Pancreas (tissue), 10 donors: ENCODE results near the gene DNAJB4. TPM values are rescaled to one million over a fixed set of nuclear protein-coding genes. Genes with fewer than 3 reads are reported as not detected.
"Not testable (repeated sequence)": the region's sequence is repeated elsewhere in the genome, so short reads cannot be mapped to it uniquely, and the experiment has no call there.

Experiments
- ATAC-seq, 4 donors: fragments of 200-7000 bp; cut with Tn5 transposase; one replicate each; pipeline versions ENCODE4 v1.8.0 to v1.9.1; 2020; ENCODE audit warnings: mild to moderate bottlenecking in 4 of 4, moderate library complexity in 4 of 4
- DNase-seq, 6 donors: peaks; one replicate each; pipeline ENCODE4 v3.0.0-alpha.2; 2020
- FAIRE-seq: peaks from 2 replicates; lab custom pipeline; 2012; peaks lifted over from hg19 to GRCh38; lab: Jason Lieb, UNC
- H3K27ac ChIP-seq, 4 donors: fragments of 200-600 bp; sonication (generic); 1 replicate in 3 of 4; 2 replicates in 1 of 4; pipeline versions ENCODE4 v1.5.0 to v1.8.0; 2020
- H3K27me3 ChIP-seq, 4 donors: fragments of 200-600 bp; one replicate each; pipeline ENCODE4 v1.8.0; 2021
- H3K36me3 ChIP-seq, 3 donors: fragments of 200-600 bp; sonication (generic) in 1 of 3; one replicate each; pipeline versions ENCODE4 v1.5.0 to v1.8.0; 2020 to 2021
- H3K4me1 ChIP-seq, 3 donors: fragments of 200-600 bp; one replicate each; pipeline ENCODE4 v1.8.0; 2021
- H3K4me3 ChIP-seq, 4 donors: fragments of 200-600 bp; sonication (generic) in 2 of 4; one replicate each; pipeline versions ENCODE4 v1.5.0 to v1.8.0; 2020 to 2021
- H3K9me3 ChIP-seq, 4 donors: fragments of 200-600 bp; one replicate each; pipeline ENCODE4 v1.8.0; 2021
- CTCF ChIP-seq, 4 donors: fragments of 200-600 bp; sonication (generic) in 3 of 4; IDR thresholded peaks; one replicate each; pipeline versions ENCODE4 v1.5.0 to v1.8.0; 2021; ENCODE audit warnings: antibody characterized with exemption in 4 of 4
- WGBS, 2 donors: extraction: QIAGEN DNeasy Blood & Tissue Kit; methylation state at CpG; one replicate each; pipeline ENCODE4 v1.1.7; 2013; 5-methylcytosine and 5-hydroxymethylcytosine counted together
- intact Hi-C, 3 donors: fragments of 100-400 bp; cut with DNase I; formaldehyde crosslinking; loops; one replicate each; pipeline versions ENCODE4 v1.11.1 to v1.14.2; 2022
- polyA plus RNA-seq, 2 donors: library from polyadenylated mRNA; stranded (reverse); fragments of 200-250 nt; gene quantifications; one replicate each; pipeline ENCODE4 v1.2.3, GENCODE V29; 2013
- total RNA-seq, 6 donors: library from RNA; stranded (reverse); fragmentation: NEBNext Ultra II Directional in 4 of 6; extraction: Animal tissue kit (Norgen Biotek cat#: 25700) in 4 of 6; gene quantifications; one replicate each; pipeline versions ENCODE4 v1.2.1 to v1.2.4, GENCODE V29; 2021 to 2023
- donor health status: healthy with polysubstance abuse.
- donor health status: DM: no; HTN: no; CAD: no; lungs with moderate emphysema.
- donor health status: DM: no; HTN: no; CAD: no.
- donor health status: control.
- donor health status: control.
- donor health status: Bipolar disorder and iron deficiency.
- donor health status: DM: yes; HTN: yes; CAD: no.
- donor health status: DM: no; HTN: no; CAD: no.
- donor health status: DM: no; HTN: no; CAD: no.
- donor health status: DM: yes; HTN: yes; CAD: no.

DNAJB4 gene
- total and polyA plus RNA-seq, 8 donors: 6.7 to 38.6 (median 20.7) TPM

GRCh38 chr1:77978969-77979876 lies 25.5 kb upstream of the DNAJB4 start, which contains the start of gene FUBP1:
Gene FUBP1 (minus strand): TSS chr1:77979072. CDS start chr1:77979004, 68 bp downstream.
- H3K27ac ChIP-seq: peak within 1 kb of the TSS; percentile 93 to 99 (median 96)
- peak; percentile 90 to 97 (median 94) for DNase-seq
- intact Hi-C loops: loop anchor here in 1 of 3 donors (5.0 kb wide), 1 partner anchor 133 kb away; no protein-coding TSS in a partner anchor

GRCh38 chr1:77983352-77983996 lies 21.3 kb upstream of the DNAJB4 start:
- Histone ChIP-seq H3K4me1 (peaks cover 7 to 35% (median 26%) of the 10 kb centered on the region in 3 donors), H3K4me3 (peak overlapping the region in 2 of 4 donors; percentile 30 to 62), H3K27ac (peak overlapping the region; percentile 48 to 99 (median 82))
- intact Hi-C loops: loop anchor here in 1 of 3 donors (10.0 kb wide), 1 partner anchor 61 kb away; the partner anchor contains the start of gene GIPC2
- H3K27me3 ChIP-seq, FAIRE-seq, H3K36me3 ChIP-seq, ATAC-seq, DNase-seq, H3K9me3 ChIP-seq: not testable (repeated sequence)
- 37 to 38% methylated on average over 8 of the region's 8 CpGs for WGBS, 2 donors

More at GRCh38 chr1:77978969-77979876, 25.5 kb upstream of the DNAJB4 start, which contains the start of gene FUBP1:
- Histone ChIP-seq H3K36me3 (no peaks in the 10 kb centered on the region), H3K27me3 (no peaks in the 10 kb centered on the region), H3K4me3 (peak within 1 kb of the TSS; percentile 52 to 76 (median 62)), H3K4me1 (peaks cover 7 to 33% (median 26%) of the 10 kb centered on the region in 3 donors), H3K9me3 (no peaks in the 10 kb centered on the region)
- WGBS, 2 donors: 0 to 1% methylated on average over 57 of the region's 57 CpGs
- peak; percentile 38 to 66 (median 50) for TF ChIP-seq CTCF (IDR thresholded peaks at IDR 0.05)
- FAIRE-seq: no peak
- peak; percentile 82 to 92 (median 88) for ATAC-seq

- ATAC-seq (no peak), DNase-seq (no peak), FAIRE-seq (no peak)
- H3K4me3 ChIP-seq: no peak overlapping the region
- TF ChIP-seq CTCF (IDR thresholded peaks at IDR 0.05): no peak
- intact Hi-C loops: loop anchor here in 1 of 3 donors (10.0 kb wide), 1 partner anchor 61 kb away; the partner anchor contains the start of gene GIPC2
- H3K9me3 ChIP-seq: no peaks in the 10 kb centered on the region
- H3K27ac ChIP-seq: peak overlapping the region; percentile 48 to 99 (median 82)
- no peaks in the 10 kb centered on the region for H3K27me3 ChIP-seq
- H3K36me3 ChIP-seq: no peaks in the 10 kb centered on the region
- H3K4me1 ChIP-seq: peaks cover 7 to 35% (median 26%) of the 10 kb centered on the region in 3 donors
Observed at GRCh38 chr1:77983997-77984355, 20.8 kb upstream of the DNAJB4 start.

GRCh38 chr1:77984629-77985028 lies 20.1 kb upstream of the DNAJB4 start:
- H3K4me3 ChIP-seq: no peak overlapping the region
- no peak for TF ChIP-seq CTCF (IDR thresholded peaks at IDR 0.05)
- H3K9me3 ChIP-seq: no peaks in the 10 kb centered on the region
- intact Hi-C loops: loop anchor here in 1 of 3 donors (10.0 kb wide), 1 partner anchor 60 kb away; the partner anchor contains the start of gene GIPC2
- peaks cover 7 to 35% (median 26%) of the 10 kb centered on the region in 3 donors for H3K4me1 ChIP-seq
- peak in 2 of 6 donors; percentile 65 for DNase-seq
- H3K36me3 ChIP-seq: no peaks in the 10 kb centered on the region
- FAIRE-seq: no peak
- H3K27me3 ChIP-seq: no peaks in the 10 kb centered on the region
- WGBS, 2 donors: 43 to 45% methylated on average over 4 of the region's 4 CpGs
- peak overlapping the region; percentile 48 to 99 (median 82) for H3K27ac ChIP-seq
- ATAC-seq: peak; percentile 60 to 74 (median 64)

GRCh38 chr1:77986810-77987209 lies 17.9 kb upstream of the DNAJB4 start:
- no peak overlapping the region for H3K4me3 ChIP-seq
- DNase-seq (no peak), FAIRE-seq (no peak), ATAC-seq (no peak)
- intact Hi-C loops: loop anchor here in 1 of 3 donors (10.0 kb wide), 1 partner anchor 58 kb away; the partner anchor contains the start of gene GIPC2
- no peaks in the 10 kb centered on the region for H3K27me3 ChIP-seq
- no peaks in the 10 kb centered on the region for H3K36me3 ChIP-seq
- H3K27ac ChIP-seq: peak overlapping the region in 2 of 4 donors; percentile 98 to 99
- peaks cover 4 to 41% (median 30%) of the 10 kb centered on the region in 3 donors for H3K4me1 ChIP-seq
- no peaks in the 10 kb centered on the region for H3K9me3 ChIP-seq
- TF ChIP-seq CTCF (IDR thresholded peaks at IDR 0.05): no peak
